H1 (cell line): Measurements from ENCODE around the gene TMED8. TPM values are rescaled to one million over a fixed set of nuclear protein-coding genes. Genes with fewer than 3 reads are reported as not detected.

Experiments
- CREB1 ChIP-seq: IDR thresholded peaks from 2 replicates; pipeline ENCODE4 v1.6.1; 2012; ENCODE audit warnings: inconsistent platforms
- HDAC6 ChIP-seq: IDR thresholded peaks from one replicate; pipeline ENCODE4 v1.7.1; 2012; ENCODE audit warnings: low read depth, mild to moderate bottlenecking, inconsistent platforms, low read length, moderate library complexity
- KDM1A ChIP-seq: fragments of 200-600, 300-600 bp; sonication (generic); IDR thresholded peaks from 2 replicates; pipeline ENCODE4 v1.7.1; 2016; ENCODE audit warnings: mild to moderate bottlenecking, low read length, borderline replicate concordance
- PHF8 ChIP-seq: fragments of 200-600 bp; sonication (generic); conservative IDR thresholded peaks from 2 replicates; pipeline ENCODE4 v1.7.1; 2012; ENCODE audit warnings: low read depth, mild to moderate bottlenecking, inconsistent platforms, low read length, moderate library complexity
- POLR2A ChIP-seq, 2 experiments: IDR thresholded peaks; 1 replicate in 1 of 2; 2 replicates in 1 of 2; pipeline ENCODE4 v1.6.1; 2011; ENCODE audit warnings: low read depth in 2 of 2, low read length in 2 of 2, mild to moderate bottlenecking in 2 of 2; ENCODE audit errors: control extremely low read depth in 1 of 2
- RXRA ChIP-seq: IDR thresholded peaks from 2 replicates; pipeline ENCODE4 v1.6.1; 2011; ENCODE audit warnings: low read depth, mild to moderate bottlenecking, low read length, moderate library complexity; ENCODE audit not compliant: insufficient read depth
- TAF1 ChIP-seq: IDR thresholded peaks from 2 replicates; pipeline ENCODE4 v1.6.1; 2011; ENCODE audit warnings: mild to moderate bottlenecking, low read depth, low read length
- TEAD4 ChIP-seq: IDR thresholded peaks from 2 replicates; pipeline ENCODE4 v1.6.1; 2012; ENCODE audit warnings: low read depth, low read length, inconsistent platforms, mixed read lengths
- polyA plus RNA-seq, 7 experiments: library from polyadenylated mRNA; depleted of rRNA in 3 of 7; stranded (reverse) in 5 of 7; unstranded in 2 of 7; fragments of >200 nt in 5 of 7; fragments of 200-250 nt in 2 of 7; gene quantifications; 1 replicate in 5 of 7; 2 replicates in 1 of 7; 4 replicates in 1 of 7; pipeline versions ENCODE4 v1.2.1 to v1.2.3, GENCODE V29; 2011 to 2013; ENCODE audit warnings: missing spikeins in 2 of 7, mixed read lengths in 2 of 7
- total RNA-seq: library from RNA; stranded (reverse); fragmentation: NEBNext Ultra II Directional; extraction: Animal tissue kit (Norgen Biotek cat#: 25700); gene quantifications from 2 replicates; pipeline ENCODE4 v1.2.1, GENCODE V29; 2021
- TF ChIP-seq, protein P1 (sequence below), 3 experiments: IDR thresholded peaks; 1 replicate in 2 of 3; 2 replicates in 1 of 3; pipeline versions ENCODE4 v1.5.1 to v1.6.1; 2011; ENCODE audit warnings: low read length in 3 of 3, mild to moderate bottlenecking in 3 of 3, inconsistent platforms in 2 of 3, low read depth in 1 of 3, moderate library complexity in 1 of 3; ENCODE audit not compliant: insufficient read depth in 1 of 3; ENCODE audit errors: control extremely low read depth in 1 of 3
- TF ChIP-seq, protein P2 (sequence below): IDR thresholded peaks from 2 replicates; pipeline ENCODE4 v1.6.1; 2012; ENCODE audit warnings: inconsistent platforms

Gene TMED8
- total and polyA plus RNA-seq, 2 of the 8 experiments (the other 6 are each of a cell fraction or from before 2014, with no cell fraction given) = 5.5 to 13.4 TPM

DNA sequence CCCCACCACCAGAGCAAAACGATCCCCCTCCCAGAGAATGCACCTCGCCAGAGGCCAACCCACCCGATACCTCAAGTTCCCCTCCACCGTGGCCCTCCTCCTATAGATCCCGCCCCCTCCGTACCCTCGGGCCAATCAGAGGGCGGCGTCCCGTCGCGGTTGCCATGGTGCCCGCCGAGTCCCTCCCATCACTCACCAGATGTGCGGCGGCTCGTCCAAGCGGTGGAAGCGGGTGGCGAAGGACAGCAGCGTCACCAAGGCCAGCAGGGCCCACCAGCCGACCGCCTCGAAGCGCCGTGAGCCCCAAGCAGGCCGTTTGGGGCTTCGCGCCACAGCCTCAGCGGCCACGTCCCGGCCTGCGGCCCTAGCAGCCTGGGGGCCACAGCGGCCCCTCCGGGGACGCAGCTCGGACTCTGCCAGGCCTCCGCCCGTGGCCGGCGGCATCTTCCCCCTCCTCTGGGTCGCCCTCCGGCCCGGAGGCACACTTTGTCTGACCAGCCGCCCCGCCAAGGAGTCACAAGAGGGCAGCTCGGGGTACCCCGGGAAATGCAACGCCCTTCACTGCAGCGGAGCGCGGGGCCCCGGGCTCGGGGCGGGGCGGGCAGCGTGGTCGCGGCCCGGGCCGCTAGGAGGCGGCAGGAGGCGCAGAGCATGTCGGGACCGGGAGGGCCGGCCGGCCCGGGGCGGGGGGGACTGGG, 56.5 kb downstream of the TMED8 start, which contains the start of gene POMT2 (continued):
- TF ChIP-seq, protein P1, sequence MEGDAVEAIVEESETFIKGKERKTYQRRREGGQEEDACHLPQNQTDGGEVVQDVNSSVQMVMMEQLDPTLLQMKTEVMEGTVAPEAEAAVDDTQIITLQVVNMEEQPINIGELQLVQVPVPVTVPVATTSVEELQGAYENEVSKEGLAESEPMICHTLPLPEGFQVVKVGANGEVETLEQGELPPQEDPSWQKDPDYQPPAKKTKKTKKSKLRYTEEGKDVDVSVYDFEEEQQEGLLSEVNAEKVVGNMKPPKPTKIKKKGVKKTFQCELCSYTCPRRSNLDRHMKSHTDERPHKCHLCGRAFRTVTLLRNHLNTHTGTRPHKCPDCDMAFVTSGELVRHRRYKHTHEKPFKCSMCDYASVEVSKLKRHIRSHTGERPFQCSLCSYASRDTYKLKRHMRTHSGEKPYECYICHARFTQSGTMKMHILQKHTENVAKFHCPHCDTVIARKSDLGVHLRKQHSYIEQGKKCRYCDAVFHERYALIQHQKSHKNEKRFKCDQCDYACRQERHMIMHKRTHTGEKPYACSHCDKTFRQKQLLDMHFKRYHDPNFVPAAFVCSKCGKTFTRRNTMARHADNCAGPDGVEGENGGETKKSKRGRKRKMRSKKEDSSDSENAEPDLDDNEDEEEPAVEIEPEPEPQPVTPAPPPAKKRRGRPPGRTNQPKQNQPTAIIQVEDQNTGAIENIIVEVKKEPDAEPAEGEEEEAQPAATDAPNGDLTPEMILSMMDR (IDR thresholded peaks at IDR 0.05; ENCODE audit: control extremely low read depth in 1 of 3, insufficient read depth in 1 of 3, low read depth in 1 of 3, low read length in 3 of 3) = peak; percentile 26 to 48 (median 35); a peak in 3 of 4 replicates
- TF ChIP-seq CREB1 = peak; percentile 57; the same call in 1 of the 2 replicates
- TF ChIP-seq POLR2A (IDR thresholded peaks at IDR 0.05; ENCODE audit: control extremely low read depth in 1 of 2, low read depth in 2 of 2, low read length in 2 of 2) = peak in 1 of 2 experiments; percentile 57; a peak in 2 of 3 replicates
- TF ChIP-seq, protein P2, sequence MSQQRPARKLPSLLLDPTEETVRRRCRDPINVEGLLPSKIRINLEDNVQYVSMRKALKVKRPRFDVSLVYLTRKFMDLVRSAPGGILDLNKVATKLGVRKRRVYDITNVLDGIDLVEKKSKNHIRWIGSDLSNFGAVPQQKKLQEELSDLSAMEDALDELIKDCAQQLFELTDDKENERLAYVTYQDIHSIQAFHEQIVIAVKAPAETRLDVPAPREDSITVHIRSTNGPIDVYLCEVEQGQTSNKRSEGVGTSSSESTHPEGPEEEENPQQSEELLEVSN = peak; percentile 54; the same call in 1 of the 2 replicates
- peak; percentile 84 for TF ChIP-seq PHF8
- no peak for TF ChIP-seq RXRA
- peak; percentile 49; the same call in 1 of the 2 replicates for TF ChIP-seq TAF1
- no peak for TF ChIP-seq TEAD4
- TF ChIP-seq HDAC6 = no peak
- no peak for TF ChIP-seq KDM1A
